HUES64 (cell line): ENCODE data around the gene HOXD12.

Experiments used
- H3K27ac ChIP-seq: 2 replicates; pipeline ENCODE4 v1.7.0; 2013; ENCODE audit warnings: low read depth, low read length, inconsistent platforms
- H3K27me3 ChIP-seq: 2 replicates; pipeline ENCODE4 v1.6.1; 2013; ENCODE audit warnings: mild to moderate bottlenecking, low read length; ENCODE audit not compliant: insufficient read depth
- H3K36me3 ChIP-seq: 2 replicates; pipeline ENCODE4 v1.6.1; 2013; ENCODE audit warnings: mild to moderate bottlenecking, low read length; ENCODE audit not compliant: insufficient read depth
- H3K4me1 ChIP-seq: 2 replicates; pipeline ENCODE4 v1.6.1; 2013; ENCODE audit warnings: mild to moderate bottlenecking, low read length, moderate library complexity; ENCODE audit not compliant: insufficient read depth
- H3K4me3 ChIP-seq: 2 replicates; pipeline ENCODE4 v1.5.1; 2013; ENCODE audit warnings: mild to moderate bottlenecking, low read length, moderate library complexity
- H3K9ac ChIP-seq: 2 replicates; pipeline ENCODE4 v1.6.1; 2013; ENCODE audit warnings: mild to moderate bottlenecking, low read depth, low read length
- H3K9me3 ChIP-seq: 2 replicates; pipeline ENCODE4 v1.6.1; 2013; ENCODE audit warnings: low read depth, low read length; ENCODE audit not compliant: insufficient read depth
- WGBS: fragments of 150-250, 120-280 bp; methylation state at CpG from one replicate; pipeline ENCODE4 v1.1.7; 2013; ENCODE audit warnings: missing lambda C conversion rate; 5-methylcytosine and 5-hydroxymethylcytosine counted together

The HOXD12 gene

GRCh38 chr2:176139661-176140512 is 40.3 kb downstream of the HOXD12 start:
- Histone ChIP-seq H3K27ac (no peak overlapping the region), H3K4me1 (no peaks in the 10 kb centered on the region; the same call in 1 of the 2 replicates), H3K9me3 (no peaks in the 10 kb centered on the region), H3K27me3 (peaks cover 100% of the 10 kb centered on the region), H3K4me3 (peak overlapping the region; percentile 63; the same call in 1 of the 2 replicates), H3K36me3 (no peaks in the 10 kb centered on the region), H3K9ac (no peak overlapping the region)
- 65% methylated on average over 35 of the region's 41 CpGs for WGBS

GRCh38 chr2:176140513-176141317 is 41.1 kb downstream of the HOXD12 start:
- Histone ChIP-seq H3K4me1 (no peaks in the 10 kb centered on the region; the same call in 1 of the 2 replicates), H3K4me3 (peak overlapping the region; percentile 63), H3K27ac (no peak overlapping the region), H3K36me3 (no peaks in the 10 kb centered on the region), H3K9me3 (no peaks in the 10 kb centered on the region), H3K27me3 (peaks cover 100% of the 10 kb centered on the region), H3K9ac (peak overlapping the region; percentile 46; the same call in 1 of the 2 replicates)
- WGBS: 6% methylated on average over 48 of the region's 48 CpGs

- H3K36me3 ChIP-seq: no peaks in the 10 kb centered on the region
- WGBS: 71% methylated on average over 2 of the region's 2 CpGs
- no peak overlapping the region for H3K4me3 ChIP-seq
- H3K4me1 ChIP-seq: 0 out of 2 replicates have a peak, but pooled peaks cover under 1% of the 10 kb centered on the region
- H3K9me3 ChIP-seq: no peaks in the 10 kb centered on the region
- peaks cover 100% of the 10 kb centered on the region for H3K27me3 ChIP-seq
- H3K9ac ChIP-seq: no peak overlapping the region
- no peak overlapping the region for H3K27ac ChIP-seq
Observed at GRCh38 chr2:176142281-176142680, 42.7 kb downstream of the HOXD12 start.

GRCh38 chr2:176145085-176145969 is 45.7 kb downstream of the HOXD12 start:
- Histone ChIP-seq H3K27ac (no peak overlapping the region), H3K36me3 (no peaks in the 10 kb centered on the region), H3K4me3 (no peak overlapping the region), H3K4me1 (0 out of 2 replicates have a peak, but pooled peaks cover 2% of the 10 kb centered on the region), H3K9me3 (no peaks in the 10 kb centered on the region), H3K9ac (no peak overlapping the region), H3K27me3 (peaks cover 100% of the 10 kb centered on the region)
- 19% methylated on average over 2 of the region's 4 CpGs for WGBS

- Histone ChIP-seq H3K27me3 (peaks cover 100% of the 10 kb centered on the region), H3K4me3 (no peak overlapping the region), H3K9me3 (no peaks in the 10 kb centered on the region), H3K36me3 (no peaks in the 10 kb centered on the region), H3K9ac (no peak overlapping the region), H3K27ac (no peak overlapping the region), H3K4me1 (0 out of 2 replicates have a peak, but pooled peaks cover 2% of the 10 kb centered on the region)
- WGBS: 57% methylated on average over 5 of the region's 6 CpGs
Observed at GRCh38 chr2:176146101-176146500, 46.5 kb downstream of the HOXD12 start.

- H3K27me3 ChIP-seq: peaks cover 100% of the 10 kb centered on the region
- H3K4me1 ChIP-seq: 0 out of 2 replicates have a peak, but pooled peaks cover 2% of the 10 kb centered on the region
- no peaks in the 10 kb centered on the region for H3K9me3 ChIP-seq
- H3K27ac ChIP-seq: no peak overlapping the region
- no peaks in the 10 kb centered on the region for H3K36me3 ChIP-seq
- H3K4me3 ChIP-seq: no peak overlapping the region
- H3K9ac ChIP-seq: no peak overlapping the region
Observed at GRCh38 chr2:176146645-176147044, 47.0 kb downstream of the HOXD12 start.

- Histone ChIP-seq H3K9me3 (no peaks in the 10 kb centered on the region), H3K4me3 (no peak overlapping the region), H3K36me3 (no peaks in the 10 kb centered on the region), H3K27ac (no peak overlapping the region), H3K27me3 (peaks cover 100% of the 10 kb centered on the region), H3K4me1 (0 out of 2 replicates have a peak, but pooled peaks cover 2% of the 10 kb centered on the region), H3K9ac (no peak overlapping the region)
- WGBS: 17% methylated on average over 29 of the region's 32 CpGs
Observed at GRCh38 chr2:176147210-176147799, 47.7 kb downstream of the HOXD12 start.

GRCh38 chr2:176147800-176148496 is 48.4 kb downstream of the HOXD12 start:
- no peak overlapping the region for H3K27ac ChIP-seq
- peaks cover 100% of the 10 kb centered on the region for H3K27me3 ChIP-seq
- 0 out of 2 replicates have a peak, but pooled peaks cover 2% of the 10 kb centered on the region for H3K4me1 ChIP-seq
- no peak overlapping the region for H3K4me3 ChIP-seq
- H3K36me3 ChIP-seq: no peaks in the 10 kb centered on the region
- 3% methylated on average over 31 of the region's 31 CpGs for WGBS
- 0 out of 2 replicates have a peak, but pooled peaks cover 4% of the 10 kb centered on the region for H3K9me3 ChIP-seq
- no peak overlapping the region for H3K9ac ChIP-seq

- Histone ChIP-seq H3K9ac (no peak overlapping the region), H3K27ac (no peak overlapping the region), H3K36me3 (no peaks in the 10 kb centered on the region), H3K4me1 (0 out of 2 replicates have a peak, but pooled peaks cover 2% of the 10 kb centered on the region), H3K27me3 (peaks cover 100% of the 10 kb centered on the region), H3K9me3 (0 out of 2 replicates have a peak, but pooled peaks cover 4% of the 10 kb centered on the region), H3K4me3 (no peak overlapping the region)
- WGBS: 22% methylated on average over 11 of the region's 11 CpGs
Observed at GRCh38 chr2:176148751-176149421, 49.3 kb downstream of the HOXD12 start.
